ENCODE data around the gene EXOC3L4.

DNA sequence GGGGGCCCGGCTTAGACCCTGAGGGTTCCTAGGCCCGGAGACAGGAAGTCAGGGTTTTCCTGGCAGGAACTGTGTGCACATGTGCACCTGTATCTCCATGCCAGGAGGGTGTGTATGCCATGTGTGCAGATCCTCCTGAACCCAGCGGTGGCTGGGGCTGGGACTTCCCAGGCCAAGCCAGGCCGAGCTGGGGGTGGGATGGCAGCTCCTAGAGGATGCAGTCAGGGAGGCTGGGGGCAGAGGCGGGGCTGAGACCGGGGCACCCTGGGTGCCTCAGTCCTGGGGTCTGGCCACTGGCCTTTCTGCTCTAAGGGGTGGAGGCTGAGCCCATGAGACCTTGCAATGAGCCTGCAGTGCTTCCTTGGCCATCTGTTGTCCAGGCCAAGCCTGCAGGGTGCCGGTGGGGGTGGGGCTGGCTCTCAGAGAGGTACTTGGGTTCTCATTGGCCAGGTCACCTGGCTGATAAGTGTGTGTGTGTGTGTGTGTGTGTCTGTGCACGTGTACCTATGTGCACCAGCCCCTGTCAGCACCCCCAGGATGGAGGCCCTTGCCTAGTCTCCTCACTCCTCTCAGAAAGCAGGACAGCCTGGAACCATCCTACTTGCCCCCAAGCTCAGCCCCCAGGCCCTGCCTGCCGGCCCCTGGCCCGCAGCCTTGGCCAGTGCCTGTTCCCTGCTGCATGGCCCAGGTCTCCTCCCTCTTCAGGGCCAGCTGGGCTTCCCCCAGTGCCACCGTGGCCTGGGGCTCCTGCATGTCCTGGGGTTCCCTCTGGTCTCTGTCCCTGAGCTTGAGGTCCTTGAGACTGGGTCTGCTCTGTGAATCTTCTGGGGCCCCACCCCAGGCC lies 18.1 kb downstream of the EXOC3L4 start:
- TF ChIP-seq CTCF (IDR thresholded peaks at IDR 0.05) (no peak), POLR2A (IDR thresholded peaks at IDR 0.05) (no peak)

Data from lower leg skin (tissue), 3 donors.